Astrocyte of the spinal cord (primary cell): ENCODE results near the gene MBNL1.

Experiments
- DNase-seq: peaks from one replicate; pipeline ENCODE4 v3.0.0; 2011; ENCODE audit warnings: low read depth, low spot score
- H3K4me3 ChIP-seq: 2 replicates; pipeline ENCODE4 v1.5.1; 2011; ENCODE audit warnings: low read depth, mild to moderate bottlenecking, low read length, moderate library complexity
- in situ Hi-C: cut with HindIII; loops from 2 replicates; pipeline ENCODE4 v1.10.0; 2017; ENCODE audit warnings: low sequenced_read_pairs
- TF ChIP-seq, protein P1 (sequence below): IDR thresholded peaks from 2 replicates; pipeline ENCODE4 v1.5.1; 2012; ENCODE audit warnings: low read depth, mild to moderate bottlenecking, low read length, inconsistent platforms

Gene MBNL1

DNA sequence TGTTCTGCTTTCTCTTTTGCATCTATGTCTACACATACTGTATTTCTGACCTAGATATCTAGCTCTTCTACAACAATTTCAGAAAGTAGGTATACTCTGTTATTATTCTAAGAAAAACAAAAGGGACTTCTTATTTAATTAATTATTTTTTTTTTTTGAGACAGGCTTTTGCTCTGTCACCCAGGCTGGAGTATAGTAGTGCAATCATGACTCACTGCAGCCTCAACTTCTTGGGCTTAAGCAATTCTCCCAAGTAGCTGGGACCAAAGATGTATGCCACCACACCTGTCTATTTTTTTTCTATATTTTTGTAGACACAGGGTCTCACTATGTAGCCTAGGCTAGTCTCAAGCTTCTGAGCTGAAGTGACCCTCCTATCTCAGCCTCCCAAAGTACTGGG is 130.6 kb downstream of the MBNL1 start:
- DNase-seq, result peak; percentile 56

DNA sequence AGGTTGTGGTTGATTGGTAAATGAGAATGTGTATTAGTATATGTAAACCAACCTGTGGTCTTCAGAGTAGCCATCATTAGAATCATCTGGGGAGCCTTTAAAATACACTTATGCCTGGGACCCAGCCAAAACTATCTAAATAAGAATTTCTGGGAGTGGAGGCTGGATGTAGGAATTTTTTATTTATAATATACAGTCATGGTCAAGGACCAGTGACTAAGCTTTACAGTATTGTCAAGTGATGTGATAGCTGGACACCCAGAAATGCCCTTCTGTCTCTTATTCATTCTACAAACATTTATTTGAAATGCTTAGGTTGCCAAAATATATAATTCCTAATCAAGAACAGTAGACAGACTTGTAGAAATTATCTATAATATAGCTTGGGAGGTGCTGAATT is 132.2 kb downstream of the MBNL1 start:
- in situ Hi-C loops, result no loop called here
- DNase-seq, result peak; percentile 72
- no peak overlapping the region for H3K4me3 ChIP-seq
- TF ChIP-seq, protein P1, sequence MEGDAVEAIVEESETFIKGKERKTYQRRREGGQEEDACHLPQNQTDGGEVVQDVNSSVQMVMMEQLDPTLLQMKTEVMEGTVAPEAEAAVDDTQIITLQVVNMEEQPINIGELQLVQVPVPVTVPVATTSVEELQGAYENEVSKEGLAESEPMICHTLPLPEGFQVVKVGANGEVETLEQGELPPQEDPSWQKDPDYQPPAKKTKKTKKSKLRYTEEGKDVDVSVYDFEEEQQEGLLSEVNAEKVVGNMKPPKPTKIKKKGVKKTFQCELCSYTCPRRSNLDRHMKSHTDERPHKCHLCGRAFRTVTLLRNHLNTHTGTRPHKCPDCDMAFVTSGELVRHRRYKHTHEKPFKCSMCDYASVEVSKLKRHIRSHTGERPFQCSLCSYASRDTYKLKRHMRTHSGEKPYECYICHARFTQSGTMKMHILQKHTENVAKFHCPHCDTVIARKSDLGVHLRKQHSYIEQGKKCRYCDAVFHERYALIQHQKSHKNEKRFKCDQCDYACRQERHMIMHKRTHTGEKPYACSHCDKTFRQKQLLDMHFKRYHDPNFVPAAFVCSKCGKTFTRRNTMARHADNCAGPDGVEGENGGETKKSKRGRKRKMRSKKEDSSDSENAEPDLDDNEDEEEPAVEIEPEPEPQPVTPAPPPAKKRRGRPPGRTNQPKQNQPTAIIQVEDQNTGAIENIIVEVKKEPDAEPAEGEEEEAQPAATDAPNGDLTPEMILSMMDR, result no peak

More for the DNA sequence above, 130.6 kb downstream of the MBNL1 start:
- in situ Hi-C loops, result no loop called here
- TF ChIP-seq, protein P1, result no peak
- no peak overlapping the region for H3K4me3 ChIP-seq

DNA sequence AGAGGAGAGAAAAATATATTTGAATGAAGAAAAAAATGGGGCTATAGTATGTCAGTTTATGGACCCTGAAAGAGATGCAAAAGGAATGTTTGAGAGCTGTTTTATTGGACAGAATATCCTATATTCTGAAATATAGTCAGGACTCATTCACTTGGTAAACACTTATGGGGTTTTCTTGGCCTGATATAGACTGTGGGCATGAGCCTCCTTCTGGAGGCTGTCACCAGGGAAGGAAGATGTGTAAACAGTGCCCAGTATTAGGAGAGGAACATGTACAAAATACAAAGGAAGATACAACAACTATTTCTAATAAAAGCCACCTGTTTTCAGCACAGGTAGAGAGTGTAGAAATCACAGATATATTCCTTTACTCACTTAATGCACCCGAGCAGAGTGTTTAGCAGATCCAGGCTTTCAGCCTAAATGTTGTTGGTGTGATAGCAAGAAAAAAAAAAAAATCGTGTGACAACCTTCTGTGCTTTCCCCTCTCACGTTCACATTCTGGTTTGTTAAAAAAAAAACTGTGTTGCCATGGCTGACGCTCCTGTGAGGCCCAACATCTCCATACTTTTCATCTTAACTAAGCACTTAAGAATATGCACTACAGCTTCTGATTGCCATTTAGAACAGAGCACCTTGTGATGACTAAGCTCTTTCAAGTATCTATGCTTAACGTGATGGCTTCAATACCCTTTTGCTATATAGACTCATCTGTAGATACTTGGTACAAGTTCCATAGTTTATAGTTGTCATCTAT is 134.1 kb downstream of the MBNL1 start:
- DNase-seq, result no peak
- H3K4me3 ChIP-seq, result no peak overlapping the region
- in situ Hi-C loops, result no loop called here
- TF ChIP-seq, protein P1, result no peak

DNA sequence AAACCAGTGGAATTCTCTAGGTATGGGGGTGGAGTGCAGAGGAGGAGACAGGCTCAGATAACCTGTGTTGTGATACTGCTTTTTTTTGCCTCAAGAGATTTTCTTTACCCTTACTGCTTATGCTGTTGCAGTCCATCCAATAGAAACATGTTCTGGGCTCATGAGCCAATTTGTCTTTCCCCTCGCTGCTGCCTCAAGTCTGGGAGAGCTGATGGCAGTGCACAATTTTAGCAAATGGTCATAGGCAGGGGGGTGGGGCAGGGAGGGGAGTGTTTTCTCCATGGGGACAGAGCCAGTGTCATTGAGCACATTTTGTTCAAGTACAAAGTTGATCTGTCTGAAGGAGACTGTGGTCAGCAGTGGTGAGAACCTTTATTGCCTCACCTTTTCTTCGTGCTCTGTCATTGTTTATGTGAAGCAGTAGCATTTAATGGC is 134.9 kb downstream of the MBNL1 start:
- H3K4me3 ChIP-seq, result no peak overlapping the region
- TF ChIP-seq, protein P1, result no peak
- in situ Hi-C loops, result no loop called here
- no peak for DNase-seq

DNA sequence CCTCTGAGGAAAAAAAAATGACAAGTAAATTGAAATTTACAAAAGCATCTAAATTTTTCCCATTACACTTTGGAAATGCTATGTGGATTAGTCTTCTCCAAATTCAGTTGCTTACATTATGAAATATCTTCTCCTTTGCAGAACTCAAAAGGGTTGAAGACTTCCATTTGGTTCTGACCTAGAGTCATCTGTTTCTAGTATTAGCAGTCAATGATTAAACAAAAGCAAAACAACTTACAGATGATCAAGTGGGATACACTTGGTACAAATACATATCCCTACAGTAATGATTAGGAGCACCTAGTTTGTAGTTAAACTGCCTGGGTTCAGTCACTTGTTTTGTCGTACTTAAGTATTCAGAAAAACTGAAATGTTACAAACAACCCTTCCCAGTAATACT is 136.2 kb downstream of the MBNL1 start:
- DNase-seq, result no peak
- H3K4me3 ChIP-seq, result no peak overlapping the region
- in situ Hi-C loops, result no loop called here
- TF ChIP-seq, protein P1, result no peak

DNA sequence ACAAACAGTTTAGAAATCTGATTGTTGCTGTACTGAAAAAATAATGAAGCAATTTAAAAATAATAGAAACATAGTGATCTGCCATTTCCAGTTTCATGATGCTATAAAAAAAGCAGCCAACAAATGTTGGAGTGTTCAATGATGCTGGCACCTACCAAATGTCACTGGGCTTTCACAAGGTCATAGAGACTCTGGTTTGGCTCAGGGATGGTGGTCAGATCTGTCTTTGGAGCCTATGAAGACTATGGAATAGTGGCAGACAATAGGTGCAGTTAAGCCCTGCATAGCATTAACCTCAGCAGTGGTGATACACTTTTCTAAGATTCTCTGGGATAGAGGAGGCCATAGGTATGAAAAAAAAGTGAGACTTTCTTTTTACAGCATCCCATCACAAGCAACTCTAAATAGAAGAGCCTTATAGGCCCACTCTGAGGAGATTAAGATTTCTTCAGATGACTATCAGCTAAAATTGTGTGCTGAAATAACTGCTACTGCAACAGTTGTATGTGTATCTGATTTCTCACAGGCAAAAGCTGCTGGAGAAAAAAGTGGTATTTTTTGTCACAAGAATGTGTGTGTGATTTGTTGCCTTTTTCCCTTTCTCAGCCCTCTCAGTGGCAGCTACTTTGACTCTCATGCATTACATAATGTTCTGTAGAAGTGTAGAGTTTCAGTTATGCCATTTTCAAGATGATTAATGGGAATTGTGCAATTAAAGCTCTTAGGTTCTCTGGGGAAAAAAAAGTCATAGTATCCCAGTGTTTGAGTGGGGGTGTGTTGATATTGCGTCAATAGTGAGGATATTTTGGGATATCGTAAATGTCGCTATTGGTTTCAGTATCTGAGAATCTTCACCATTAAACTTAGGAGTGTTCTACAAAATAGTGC is 137.4 kb downstream of the MBNL1 start:
- TF ChIP-seq, protein P1, result no peak
- no peak overlapping the region for H3K4me3 ChIP-seq
- DNase-seq, result peak; percentile 70
- in situ Hi-C loops, result no loop called here
